Kasumi-1 (cell line): ENCODE data around the gene SH3BP4.

ENCODE experiments used
- DNase-seq, 2 experiments: peaks; one replicate each; lab custom pipeline; 2025; lab: John Stamatoyannopoulos, UW

The SH3BP4 gene

GRCh38 chr2:234967201-234967869, 15.5 kb downstream of the SH3BP4 start:
- DNase-seq = no peak

- no peak for DNase-seq
Observed at GRCh38 chr2:234967870-234968208, 16.0 kb downstream of the SH3BP4 start.

- no peak for DNase-seq
Observed at GRCh38 chr2:234968631-234969305, 17.0 kb downstream of the SH3BP4 start.

GRCh38 chr2:234969306-234970098, 17.7 kb downstream of the SH3BP4 start:
- DNase-seq = no peak

GRCh38 chr2:234970099-234970440, 18.3 kb downstream of the SH3BP4 start:
- no peak for DNase-seq

- DNase-seq = no peak
Observed at GRCh38 chr2:234970477-234970882, 18.7 kb downstream of the SH3BP4 start.

GRCh38 chr2:234971496-234971895, 19.7 kb downstream of the SH3BP4 start:
- DNase-seq = no peak

- DNase-seq = no peak
Observed at GRCh38 chr2:234973008-234973407, 21.2 kb downstream of the SH3BP4 start.

- no peak for DNase-seq
Observed at GRCh38 chr2:234974501-234975385, 22.9 kb downstream of the SH3BP4 start.

GRCh38 chr2:234975611-234976010, 23.8 kb downstream of the SH3BP4 start:
- DNase-seq = no peak

GRCh38 chr2:234976479-234977227, 24.8 kb downstream of the SH3BP4 start:
- DNase-seq = no peak

- DNase-seq = no peak
Observed at GRCh38 chr2:234977228-234977679, 25.4 kb downstream of the SH3BP4 start.

GRCh38 chr2:234978466-234979203, 26.8 kb downstream of the SH3BP4 start:
- no peak for DNase-seq

- DNase-seq = no peak
Observed at GRCh38 chr2:234979204-234980167, 27.7 kb downstream of the SH3BP4 start.

GRCh38 chr2:234980451-234981187, 28.8 kb downstream of the SH3BP4 start:
- DNase-seq = no peak

GRCh38 chr2:234981197-234982095, 29.6 kb downstream of the SH3BP4 start:
- DNase-seq = no peak

GRCh38 chr2:234982096-234982834, 30.4 kb downstream of the SH3BP4 start:
- no peak for DNase-seq
